ENCODE results near the gene CD28.
A peak's percentile ranks its signal among the peaks of the same experiment; 100 is the strongest.

CD28 gene

GRCh38 chr2:203715744-203716143, 9.3 kb downstream of the CD28 start:
- no peak for DNase-seq (ENCODE audit: low read depth in 2 of 2)

DNA sequence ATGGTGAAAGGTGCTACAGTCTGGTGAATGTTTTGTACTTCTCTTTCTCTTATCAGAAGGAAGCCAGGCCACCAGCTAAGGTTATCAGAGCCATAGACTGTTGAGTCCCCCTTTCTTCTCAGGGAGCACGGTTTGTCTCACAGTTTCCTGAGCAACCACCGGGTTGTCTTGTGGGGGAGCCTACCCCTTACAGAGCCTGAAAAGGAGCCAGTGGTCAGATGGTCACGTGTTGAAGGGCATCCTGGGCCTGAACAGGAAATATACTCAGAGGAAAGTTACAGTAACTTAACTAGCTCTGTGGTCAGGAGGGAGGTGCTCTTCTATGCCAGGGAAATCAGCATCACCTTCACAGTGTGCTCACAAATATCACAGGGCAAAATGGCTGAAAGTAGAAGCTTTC, 11.6 kb downstream of the CD28 start:
- DNase-seq (ENCODE audit: low read depth in 2 of 2): peak in 1 of 2 experiments; percentile 47

GRCh38 chr2:203719456-203720410, 13.3 kb downstream of the CD28 start:
- DNase-seq (ENCODE audit: low read depth in 2 of 2): no peak

GRCh38 chr2:203720915-203721672, 14.7 kb downstream of the CD28 start:
- no peak for DNase-seq (ENCODE audit: low read depth in 2 of 2)

DNA sequence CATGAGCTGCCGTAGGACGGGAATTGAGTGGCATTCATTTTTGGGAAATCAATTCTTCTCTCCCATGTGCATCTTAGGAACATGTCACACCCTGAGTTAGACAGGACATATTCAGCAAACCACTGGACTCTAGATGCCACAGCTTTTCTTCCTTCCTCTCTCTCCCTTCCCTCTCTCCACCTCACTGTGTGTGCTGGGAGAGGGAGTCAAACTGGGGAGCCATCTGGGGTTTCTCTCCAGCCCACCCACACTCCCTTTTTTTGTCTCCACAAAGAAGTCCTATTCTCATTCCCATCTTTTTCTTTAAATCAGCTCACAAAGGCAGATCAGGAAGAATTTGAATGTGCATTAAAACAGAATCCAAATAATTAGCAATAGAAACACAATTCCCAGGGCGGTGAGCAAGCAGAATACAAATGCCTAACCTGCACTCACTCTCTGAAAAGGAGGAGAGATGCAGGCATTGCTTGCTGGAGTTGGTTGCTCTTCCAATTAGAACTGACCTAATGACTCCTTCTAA, 15.4 kb downstream of the CD28 start:
- no peak for DNase-seq (ENCODE audit: low read depth in 2 of 2)

DNA sequence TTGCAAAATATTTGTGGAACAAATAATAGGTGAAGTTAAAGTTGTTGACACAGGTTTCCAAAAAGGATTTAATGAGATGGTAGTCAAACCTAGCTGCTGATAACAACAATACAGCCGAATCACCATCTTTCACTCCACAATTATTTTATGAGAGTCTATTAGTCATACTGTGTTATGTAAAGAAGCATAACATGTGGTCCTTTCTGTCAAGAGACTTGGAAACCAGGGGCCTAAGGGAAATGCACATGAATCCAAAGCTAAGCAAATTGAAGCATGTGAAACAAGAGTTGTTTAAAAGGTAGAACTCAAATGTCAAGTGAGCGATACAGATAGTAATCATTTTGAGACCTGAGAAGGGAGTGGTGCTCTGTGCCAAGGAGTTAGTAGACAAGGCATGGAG, 16.0 kb downstream of the CD28 start:
- no peak for DNase-seq (ENCODE audit: low read depth in 2 of 2)

- DNase-seq (ENCODE audit: low read depth in 2 of 2): no peak
Observed at GRCh38 chr2:203728321-203728720, 21.9 kb downstream of the CD28 start.

GRCh38 chr2:203730076-203730729, 23.8 kb downstream of the CD28 start:
- no peak for DNase-seq (ENCODE audit: low read depth in 2 of 2)

- no peak for DNase-seq (ENCODE audit: low read depth in 2 of 2)
Observed at GRCh38 chr2:203730883-203731282, 24.4 kb downstream of the CD28 start.

DNA sequence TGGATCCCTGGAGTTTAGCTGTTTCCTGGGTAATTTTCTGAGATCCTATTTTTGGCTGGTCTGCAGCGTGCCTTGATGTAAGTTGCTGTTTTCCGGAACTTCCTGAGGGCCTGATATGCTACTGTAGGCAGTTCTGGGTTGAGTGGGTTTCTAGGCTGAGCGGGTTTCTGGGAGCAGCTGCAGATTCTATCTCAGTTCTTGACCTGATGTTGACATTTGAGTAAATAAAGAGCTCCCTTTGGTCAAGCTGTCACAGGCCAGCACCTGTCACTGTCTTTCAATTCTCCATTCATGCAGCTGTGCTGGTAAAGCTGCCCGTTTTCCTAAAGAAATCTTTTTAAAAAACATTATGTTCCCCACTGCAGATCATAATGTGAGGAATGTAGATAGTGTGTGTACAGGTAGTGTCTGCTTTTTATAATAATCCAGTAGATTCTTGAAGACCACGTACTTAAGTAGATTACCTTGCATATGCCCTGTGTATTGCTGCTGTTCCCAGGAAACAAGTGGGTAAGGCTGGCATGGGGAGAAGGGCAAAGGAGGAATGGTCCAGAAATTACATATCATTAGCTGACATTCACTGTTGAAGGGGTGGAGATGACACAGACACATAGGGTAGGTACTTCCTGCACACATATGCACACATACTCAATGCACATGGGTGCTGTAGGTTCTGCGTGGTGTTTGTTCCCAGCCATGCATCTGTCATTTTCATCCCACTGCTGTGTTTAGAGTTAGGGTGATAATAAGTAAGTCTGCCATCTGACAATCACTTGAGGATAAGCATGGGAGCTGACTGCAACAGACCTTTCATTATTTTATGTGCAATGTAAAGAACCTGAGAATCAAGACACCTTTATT, 25.9 kb downstream of the CD28 start:
- no peak for DNase-seq (ENCODE audit: low read depth in 2 of 2)

- no peak for DNase-seq (ENCODE audit: low read depth in 2 of 2)
Observed at GRCh38 chr2:203732953-203733510, 26.6 kb downstream of the CD28 start.

GRCh38 chr2:203733684-203734083, 27.2 kb downstream of the CD28 start:
- DNase-seq (ENCODE audit: low read depth in 2 of 2): no peak

GRCh38 chr2:203734276-203734983, 28.0 kb downstream of the CD28 start:
- DNase-seq (ENCODE audit: low read depth in 2 of 2): no peak

GRCh38 chr2:203737360-203737759, 30.9 kb downstream of the CD28 start:
- DNase-seq (ENCODE audit: low read depth in 2 of 2): no peak

DNA sequence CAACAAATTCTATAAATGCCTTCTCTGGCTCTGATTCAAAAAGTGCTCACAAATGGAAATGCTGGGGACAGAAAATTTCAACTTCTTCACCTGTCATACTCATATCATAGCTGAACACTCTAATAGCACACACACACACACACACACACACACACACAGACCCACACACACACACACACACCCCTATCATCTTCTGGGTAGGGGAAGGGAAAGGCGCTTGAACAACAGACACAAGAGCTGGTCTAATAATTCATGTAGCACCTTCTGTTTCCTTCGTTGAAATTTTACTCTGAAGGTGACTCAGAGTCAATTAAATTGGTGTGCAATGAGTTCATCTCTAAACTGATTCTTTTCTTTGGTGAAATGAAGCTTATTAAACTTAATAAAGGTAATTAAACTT, 32.9 kb downstream of the CD28 start:
- DNase-seq (ENCODE audit: low read depth in 2 of 2): no peak

GRCh38 chr2:203740871-203741281, 34.4 kb downstream of the CD28 start:
- no peak for DNase-seq (ENCODE audit: low read depth in 2 of 2)

- DNase-seq (ENCODE audit: low read depth in 2 of 2): no peak
Observed at GRCh38 chr2:203741566-203741965, 35.1 kb downstream of the CD28 start.

GRCh38 chr2:203743441-203743981, 37.1 kb downstream of the CD28 start:
- DNase-seq (ENCODE audit: low read depth in 2 of 2): no peak

DNA sequence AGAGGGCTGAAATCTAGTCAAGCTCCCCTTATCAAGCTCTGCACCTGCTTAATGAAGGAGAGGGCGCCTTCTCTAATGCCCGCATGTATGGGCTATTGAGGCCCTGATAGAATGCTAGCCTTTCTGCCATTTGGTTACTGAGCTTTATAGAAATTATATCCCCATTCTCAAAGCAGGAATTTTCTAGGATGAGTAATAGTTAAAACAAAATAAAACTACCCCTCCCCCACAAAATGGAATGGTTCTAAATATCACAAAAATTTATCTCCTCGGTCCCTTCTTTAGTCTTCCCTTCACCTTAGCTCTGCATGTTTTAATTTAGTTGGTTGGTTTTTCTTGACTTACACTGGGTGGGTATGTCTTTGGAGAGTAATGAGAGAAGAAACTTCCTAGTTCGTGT, 37.7 kb downstream of the CD28 start:
- DNase-seq (ENCODE audit: low read depth in 2 of 2): no peak

GRCh38 chr2:203745267-203745666, 38.8 kb downstream of the CD28 start:
- no peak for DNase-seq (ENCODE audit: low read depth in 2 of 2)

Measured in stimulated activated CD4-positive, alpha-beta T cell treated with anti-CD3 and anti-CD28 coated beads, Interleukin-12 subunit alpha, Interleukin-12 subunit beta, amount 100 ng/mL, for 24 hours (primary cell).